Immature natural killer cell (primary cell): Measurements from ENCODE around the gene OR5H15. TPM values are rescaled to one million over a fixed set of nuclear protein-coding genes. Genes with fewer than 3 reads are reported as not detected.
"Not testable (repeated sequence)": the region's sequence is repeated elsewhere in the genome, so short reads cannot be mapped to it uniquely, and the experiment has no call there.

Experiments used
- DNase-seq, 3 donors: peaks; one replicate each; pipeline ENCODE4 v3.0.0; 2022; ENCODE audit warnings: mixed read lengths in 1 of 3
- H3K27ac Mint-ChIP-seq, 6 donors: one replicate each; pipeline ENCODE4 v1.8.0; 2020; ENCODE audit warnings: mixed read lengths in 6 of 6, mild to moderate bottlenecking in 5 of 6, inconsistent platforms in 4 of 6, moderate library complexity in 3 of 6
- H3K27me3 Mint-ChIP-seq, 3 donors: one replicate each; pipeline ENCODE4 v1.8.0; 2020 to 2021; ENCODE audit warnings: low read depth in 3 of 3, mild to moderate bottlenecking in 3 of 3, mixed read lengths in 3 of 3, moderate library complexity in 3 of 3, inconsistent platforms in 1 of 3
- H3K36me3 Mint-ChIP-seq, 3 donors: one replicate each; pipeline ENCODE4 v1.8.0; 2020; ENCODE audit warnings: mixed read lengths in 3 of 3, inconsistent platforms in 2 of 3, mild to moderate bottlenecking in 2 of 3
- H3K4me1 Mint-ChIP-seq, 2 donors: one replicate each; pipeline ENCODE4 v1.8.0; 2020; ENCODE audit warnings: inconsistent platforms in 2 of 2, mild to moderate bottlenecking in 2 of 2, mixed read lengths in 2 of 2, moderate library complexity in 1 of 2
- H3K4me3 Mint-ChIP-seq, 5 donors: one replicate each; pipeline ENCODE4 v1.8.0; 2020; ENCODE audit warnings: mild to moderate bottlenecking in 5 of 5, mixed read lengths in 5 of 5, inconsistent platforms in 3 of 5, moderate library complexity in 3 of 5
- H3K9me3 Mint-ChIP-seq, 6 donors: one replicate each; pipeline ENCODE4 v1.8.0; 2020; ENCODE audit warnings: mild to moderate bottlenecking in 6 of 6, mixed read lengths in 6 of 6, inconsistent platforms in 4 of 6, moderate library complexity in 3 of 6
- polyA plus RNA-seq, 3 donors: library from polyadenylated mRNA; unstranded; fragments of 300-500 nt; fragmentation: Illumina TruSeq; gene quantifications; one replicate each; pipeline ENCODE4 v1.2.3, GENCODE V29; 2021

Gene OR5H15
- polyA plus RNA-seq, 3 donors from 2014 or later = not detected

DNA sequence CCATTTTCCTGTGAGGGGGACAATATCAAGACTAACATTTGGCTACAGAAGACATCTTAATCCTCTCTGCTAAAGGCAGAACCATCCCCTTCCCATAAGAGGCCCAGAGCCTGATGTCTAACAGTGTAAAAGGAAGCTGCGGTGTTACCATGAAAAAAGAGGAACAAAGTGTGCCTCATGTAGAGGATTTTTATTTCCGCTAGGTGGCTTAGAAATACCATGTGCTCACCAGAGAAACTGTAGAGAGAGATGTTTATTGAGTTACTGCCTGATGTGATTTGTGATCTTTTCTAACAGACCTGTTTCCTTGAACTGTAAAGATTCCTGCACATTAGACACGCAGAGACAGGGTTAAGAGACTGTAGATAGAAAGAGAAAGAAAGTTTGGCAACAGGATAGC lies 22.0 kb downstream of the OR5H15 start:
- H3K4me1 Mint-ChIP-seq = no peaks in the 10 kb centered on the region
- H3K27ac Mint-ChIP-seq = no peak overlapping the region
- peaks cover 0 to 2% (median 0%) of the 10 kb centered on the region in 6 donors for H3K9me3 Mint-ChIP-seq
- DNase-seq = no peak
- H3K27me3 Mint-ChIP-seq = no peaks in the 10 kb centered on the region
- no peak overlapping the region for H3K4me3 Mint-ChIP-seq
- H3K36me3 Mint-ChIP-seq = no peaks in the 10 kb centered on the region

- not testable (repeated sequence) for H3K36me3 Mint-ChIP-seq, DNase-seq, H3K27ac Mint-ChIP-seq, H3K4me1 Mint-ChIP-seq, H3K4me3 Mint-ChIP-seq, H3K27me3 Mint-ChIP-seq, H3K9me3 Mint-ChIP-seq
Measured at GRCh38 chr3:98190911-98191310, 24.4 kb downstream of the OR5H15 start.

- not testable (repeated sequence) for H3K36me3 Mint-ChIP-seq, H3K27ac Mint-ChIP-seq, H3K9me3 Mint-ChIP-seq, DNase-seq, H3K27me3 Mint-ChIP-seq, H3K4me3 Mint-ChIP-seq, H3K4me1 Mint-ChIP-seq
Measured at GRCh38 chr3:98196293-98196692, 29.8 kb downstream of the OR5H15 start.

DNA sequence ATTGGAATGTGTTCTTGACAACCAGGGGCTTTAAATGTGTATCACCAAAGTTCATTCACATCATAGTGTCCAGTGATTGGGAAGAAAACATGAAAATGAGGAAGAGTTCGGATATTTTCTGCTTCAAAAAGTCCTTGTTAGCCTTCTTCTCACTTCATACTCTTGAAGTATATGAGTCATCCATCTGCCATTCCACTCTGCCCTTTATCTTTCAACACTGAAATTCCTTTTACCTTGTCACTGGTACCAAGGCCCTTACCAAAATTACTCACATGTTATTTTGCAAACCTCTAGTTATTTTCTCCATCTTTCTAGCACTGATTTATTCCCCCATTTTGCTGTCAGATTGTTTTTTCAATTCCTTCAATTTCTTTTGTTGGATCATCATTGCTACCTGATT lies 32.5 kb downstream of the OR5H15 start:
- H3K27ac Mint-ChIP-seq = no peak overlapping the region
- DNase-seq = no peak
- H3K27me3 Mint-ChIP-seq = peaks cover 0 to 4% (median 4%) of the 10 kb centered on the region in 3 donors

DNA sequence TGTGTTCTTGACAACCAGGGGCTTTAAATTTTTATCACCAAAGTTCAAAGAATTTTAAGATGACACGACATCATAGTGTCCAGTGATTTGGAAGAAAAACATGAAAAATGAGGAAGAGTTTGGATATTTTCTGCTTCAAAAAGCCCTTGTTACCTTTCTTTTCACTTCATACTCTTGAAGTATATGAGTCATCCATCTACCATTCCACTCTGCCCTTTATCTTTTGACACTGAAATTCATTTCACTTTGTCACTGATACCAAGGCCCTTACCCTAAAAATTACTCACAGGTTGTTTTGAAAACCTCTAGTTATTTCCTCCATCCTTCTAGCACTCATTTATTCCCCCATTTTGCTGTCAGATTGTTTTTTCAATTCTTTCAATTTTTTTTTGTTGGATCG lies 42.7 kb downstream of the OR5H15 start:
- Mint-ChIP-seq H3K9me3 (peaks cover 0 to 8% (median 3%) of the 10 kb centered on the region in 6 donors), H3K27ac (no peak overlapping the region), H3K4me3 (no peak overlapping the region), H3K4me1 (no peaks in the 10 kb centered on the region), H3K36me3 (no peaks in the 10 kb centered on the region), H3K27me3 (peaks cover 0 to 4% (median 0%) of the 10 kb centered on the region in 3 donors)
- DNase-seq = no peak

More for the DNA sequence above, 32.5 kb downstream of the OR5H15 start:
- no peak overlapping the region for H3K4me3 Mint-ChIP-seq
- peaks cover 0 to 6% (median 0%) of the 10 kb centered on the region in 6 donors for H3K9me3 Mint-ChIP-seq
- no peaks in the 10 kb centered on the region for H3K36me3 Mint-ChIP-seq
- H3K4me1 Mint-ChIP-seq = no peaks in the 10 kb centered on the region

GRCh38 chr3:98213276-98213675 lies 46.8 kb downstream of the OR5H15 start:
- Mint-ChIP-seq H3K27me3 (peaks cover 0 to 6% (median 0%) of the 10 kb centered on the region in 3 donors), H3K9me3 (peaks cover 0 to 8% (median 2%) of the 10 kb centered on the region in 6 donors), H3K4me1 (no peaks in the 10 kb centered on the region), H3K36me3 (no peaks in the 10 kb centered on the region), H3K27ac (no peak overlapping the region), H3K4me3 (no peak overlapping the region)
- DNase-seq = no peak

GRCh38 chr3:98215051-98215450 lies 48.6 kb downstream of the OR5H15 start:
- Mint-ChIP-seq H3K9me3 (peaks cover 0 to 4% (median under 1%) of the 10 kb centered on the region in 6 donors), H3K4me1 (no peaks in the 10 kb centered on the region), H3K27ac (no peak overlapping the region), H3K27me3 (peaks cover 0 to 6% (median 0%) of the 10 kb centered on the region in 3 donors), H3K4me3 (no peak overlapping the region), H3K36me3 (no peaks in the 10 kb centered on the region)
- no peak for DNase-seq

Other genes with a start within 250 kb of the OR5H15 start
- gene RIOX2, start 194.3 kb upstream of the OR5H15 start, polyA plus RNA-seq = 10 to 100 TPM; 12.3 to 18.8 (median 16.8) TPM
- not detected for gene GABRR3, start 131.4 kb upstream of the OR5H15 start, polyA plus RNA-seq
- gene OR5AC2, start 79.5 kb upstream of the OR5H15 start, polyA plus RNA-seq = not detected
- not detected for gene OR5H1, start 36.0 kb upstream of the OR5H15 start, polyA plus RNA-seq
- not detected for gene OR5H14, start 19.2 kb upstream of the OR5H15 start, polyA plus RNA-seq
- gene OR5H6, start 97.5 kb downstream of the OR5H15 start, polyA plus RNA-seq = not detected
- not detected for gene OR5H2, start 115.8 kb downstream of the OR5H15 start, polyA plus RNA-seq
- not detected for gene OR5K4, start 187.2 kb downstream of the OR5H15 start, polyA plus RNA-seq
- gene OR5K3, start 224.0 kb downstream of the OR5H15 start, polyA plus RNA-seq = not detected